GM12873 (cell line): ENCODE data around the gene ANXA4.

ENCODE experiments used
- CTCF ChIP-seq: IDR thresholded peaks from 2 replicates; pipeline ENCODE4 v1.5.1; 2012; ENCODE audit warnings: low read depth, mild to moderate bottlenecking, moderate library complexity, low read length, control low read depth; ENCODE audit not compliant: insufficient read depth; ENCODE audit errors: missing control alignments

The ANXA4 gene

GRCh38 chr2:69786052-69786560 is 44.2 kb downstream of the ANXA4 start:
- TF ChIP-seq CTCF, result no peak

GRCh38 chr2:69789175-69789721 is 47.3 kb downstream of the ANXA4 start:
- no peak for TF ChIP-seq CTCF

GRCh38 chr2:69789772-69790600 is 48.1 kb downstream of the ANXA4 start:
- TF ChIP-seq CTCF, result no peak

GRCh38 chr2:69790601-69790959 is 48.6 kb downstream of the ANXA4 start:
- no peak for TF ChIP-seq CTCF

GRCh38 chr2:69791045-69791444 is 49.1 kb downstream of the ANXA4 start:
- no peak for TF ChIP-seq CTCF

GRCh38 chr2:69796174-69796573 is 54.2 kb downstream of the ANXA4 start:
- no peak for TF ChIP-seq CTCF

- no peak for TF ChIP-seq CTCF
Measured at GRCh38 chr2:69797235-69797634, 55.3 kb downstream of the ANXA4 start.
